Activated CD4-positive, alpha-beta T cell treated with anti-CD3 and anti-CD28 coated beads, Interleukin-10, Interleukin-2, amounts not matched to agents 100 ng/mL and 50 ng/mL, durations not matched to agents 16 hours and 8 hours (primary cell): Measurements from ENCODE around the gene ORAI1.
"Not testable (repeated sequence)": the region's sequence is repeated elsewhere in the genome, so short reads cannot be mapped to it uniquely, and the experiment has no call there.

Experiments used
- DNase-seq: peaks from one replicate; pipeline ENCODE4 v3.0.0-alpha.2; 2020

Gene ORAI1

DNA sequence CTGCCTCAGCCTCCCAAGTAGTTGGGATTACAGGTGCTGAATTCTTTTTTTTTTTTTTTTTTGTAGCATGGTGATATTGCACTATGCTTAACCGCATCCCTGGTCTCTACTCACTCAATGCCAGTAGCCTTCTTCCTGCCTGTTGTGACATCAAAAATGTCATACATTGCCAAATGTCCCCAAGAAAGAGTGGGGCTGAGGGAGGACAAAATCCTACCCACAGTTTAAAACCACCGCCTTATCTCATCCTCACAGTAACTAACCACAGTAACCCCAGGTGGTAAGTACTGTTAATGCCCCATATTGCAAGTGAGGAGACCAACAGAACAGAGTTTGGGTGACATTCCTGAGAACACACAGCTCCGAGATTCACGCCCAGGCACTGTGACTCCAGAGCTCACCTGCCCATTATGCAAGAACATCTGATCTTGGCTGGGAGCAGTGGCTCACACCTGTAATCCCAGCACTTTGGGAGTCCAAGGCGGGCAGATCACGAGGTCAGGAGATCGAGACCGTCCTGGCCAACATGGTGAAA is 23.6 kb downstream of the ORAI1 start:
- peak; percentile 73 for DNase-seq

DNA sequence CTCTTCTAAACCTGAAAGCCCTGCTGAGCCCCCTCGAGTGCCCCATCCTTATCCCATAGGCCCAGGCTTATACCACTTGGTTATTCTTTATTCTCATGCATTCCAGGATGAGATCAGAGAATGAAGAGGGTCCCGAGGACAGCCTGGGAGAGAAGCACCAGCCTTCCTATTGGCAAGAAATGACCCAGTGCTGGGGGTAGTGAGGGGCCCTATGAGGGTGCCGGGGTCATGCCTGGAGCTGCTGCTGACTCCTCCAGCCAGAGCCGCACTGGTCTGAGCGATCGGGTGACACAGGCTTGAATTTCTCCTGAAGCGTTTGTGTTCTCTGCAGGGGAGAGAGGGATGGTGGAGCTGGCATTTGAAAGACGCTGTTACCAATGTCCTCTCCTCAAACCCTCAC is 25.0 kb downstream of the ORAI1 start:
- DNase-seq, result no peak

DNA sequence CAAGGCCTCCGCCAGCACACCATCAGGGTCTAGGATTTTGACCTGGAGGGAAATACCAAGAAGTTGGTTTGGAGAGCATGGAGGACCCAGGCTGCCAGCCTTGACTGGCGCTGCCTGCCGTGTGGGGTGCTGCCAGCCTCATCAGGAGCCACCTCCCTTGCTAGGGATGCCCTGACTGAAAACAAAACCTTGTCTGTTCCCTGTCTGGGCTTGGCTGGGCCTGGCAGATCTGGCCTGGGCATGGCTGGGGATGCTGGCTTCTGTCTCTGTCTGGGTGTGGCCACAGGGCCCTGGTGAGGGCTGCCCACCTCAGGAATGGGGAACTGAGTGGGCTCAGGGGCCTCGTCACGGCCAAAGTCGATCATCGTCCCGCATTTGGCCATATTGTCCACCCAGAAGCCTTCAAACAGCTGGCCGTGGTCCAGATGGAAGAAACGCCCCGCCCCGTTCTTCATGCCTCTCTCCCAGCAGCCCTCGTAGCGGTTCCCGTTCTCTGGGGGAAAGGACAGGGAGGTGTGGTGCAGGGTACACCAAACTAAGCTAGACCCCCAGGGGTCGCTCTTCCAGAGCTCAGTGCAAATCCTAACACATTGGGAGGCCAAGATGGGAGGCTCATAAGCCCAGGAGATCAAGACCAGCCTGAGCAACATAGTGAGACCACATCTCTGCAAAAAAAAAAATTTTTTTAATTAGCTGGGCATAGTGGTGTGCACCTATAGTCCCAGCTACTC is 26.6 kb downstream of the ORAI1 start:
- DNase-seq, result no peak

DNA sequence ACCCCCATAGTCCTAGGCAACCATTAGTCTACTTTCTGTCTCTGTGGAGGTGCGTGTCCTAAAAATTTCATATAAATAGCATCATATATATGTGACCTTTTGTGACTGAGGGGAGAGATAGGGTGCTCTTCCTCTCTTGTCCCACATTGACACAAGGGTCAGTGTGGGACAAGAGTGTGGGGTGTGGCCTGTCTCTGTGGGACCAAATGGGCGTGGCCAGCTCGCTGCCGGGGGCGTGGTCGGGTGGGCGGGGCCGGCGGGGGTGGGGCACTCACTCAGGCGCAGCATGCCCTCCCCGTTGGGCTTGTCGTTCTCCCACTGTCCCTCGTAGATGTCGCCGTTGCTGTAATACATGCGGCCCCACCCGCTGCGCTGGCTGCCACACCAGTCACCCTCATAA is 27.7 kb downstream of the ORAI1 start:
- no peak for DNase-seq

DNA sequence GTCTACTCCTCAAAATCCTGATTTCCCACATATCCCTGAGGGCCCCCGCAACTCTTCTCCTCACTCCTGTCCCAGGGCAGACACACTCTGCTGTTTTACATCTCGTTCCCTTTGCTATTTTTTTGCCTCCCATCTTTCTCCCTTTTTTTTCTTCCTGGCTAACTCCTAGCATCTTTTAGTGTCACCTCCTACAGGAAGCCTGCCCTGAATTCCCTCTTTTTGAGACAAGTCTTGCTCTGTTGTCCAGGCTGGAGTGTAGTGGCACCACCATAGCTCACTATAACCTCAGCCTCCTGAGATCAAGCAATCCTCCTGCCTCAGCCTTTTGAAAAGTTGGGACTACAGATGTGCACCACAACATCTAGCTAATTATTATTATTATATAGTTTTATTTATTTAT is 29.8 kb downstream of the ORAI1 start:
- no peak for DNase-seq

DNA sequence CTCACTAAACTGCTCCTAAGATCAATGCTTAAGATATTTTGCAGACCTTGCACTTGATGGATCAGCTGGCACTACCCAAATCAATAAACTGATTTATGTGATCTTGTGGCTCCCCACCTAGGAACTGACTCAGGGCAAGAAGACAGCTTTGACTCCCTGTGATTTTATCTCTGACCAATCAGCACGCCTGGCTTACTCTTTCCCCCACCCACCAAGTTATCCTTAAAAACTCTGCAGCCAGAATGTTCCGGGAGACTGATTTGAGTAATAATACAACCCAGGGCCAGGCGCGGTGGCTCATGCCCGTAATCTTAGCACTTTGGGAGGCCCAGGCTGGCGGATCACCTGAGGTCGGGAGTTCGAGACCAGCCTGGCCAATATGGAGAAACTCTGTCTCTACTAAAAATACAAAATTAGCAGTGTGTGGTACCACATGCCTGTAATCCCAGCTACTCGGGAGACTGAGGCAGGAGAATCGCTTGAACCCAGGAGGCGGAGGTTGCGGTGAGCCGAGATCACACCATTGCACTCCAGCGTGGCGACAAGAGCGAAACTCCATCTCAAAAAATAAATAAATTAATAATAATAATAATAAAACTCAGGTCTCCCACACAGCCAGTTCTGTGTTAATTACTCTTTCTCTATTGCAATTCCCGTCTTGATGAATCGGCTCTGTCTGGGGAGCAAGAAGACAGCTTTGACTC is 31.1 kb downstream of the ORAI1 start:
- DNase-seq, result peak; percentile 87

DNA sequence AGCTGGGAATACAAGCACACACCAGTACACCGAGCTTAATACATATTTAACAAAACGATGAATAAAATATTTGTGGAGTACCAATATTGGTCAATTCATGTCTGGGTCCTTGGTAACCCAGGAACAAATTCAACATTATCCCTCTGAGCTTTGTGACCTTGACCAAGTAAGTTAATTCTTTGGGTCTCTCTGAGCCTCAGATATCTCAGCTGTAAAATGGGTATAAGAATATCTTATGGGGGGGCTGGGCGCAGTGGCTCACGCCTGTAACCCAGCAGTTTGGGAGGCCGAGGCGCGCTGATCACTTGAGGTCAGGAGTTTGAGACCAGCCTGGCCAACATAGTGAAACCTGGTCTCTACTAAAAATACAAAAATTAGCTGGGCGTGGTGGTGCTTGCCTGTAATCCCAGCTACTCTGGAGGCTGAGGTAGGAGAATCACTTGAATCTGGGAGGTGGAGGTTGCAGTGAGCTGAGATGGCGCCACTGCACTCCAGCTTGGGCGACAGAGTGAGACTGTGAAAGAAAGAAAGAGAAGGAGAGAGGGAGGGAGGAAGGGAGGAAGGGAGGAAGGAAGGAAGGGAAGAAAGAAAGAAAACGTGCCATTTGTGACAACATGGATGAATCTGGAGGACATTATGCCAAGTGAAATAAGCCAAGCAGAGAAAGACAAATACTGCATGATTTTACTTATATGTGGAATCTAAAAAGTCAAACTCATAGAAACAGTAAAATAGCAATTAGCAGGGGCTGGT is 35.2 kb downstream of the ORAI1 start:
- not testable (repeated sequence) for DNase-seq

DNA sequence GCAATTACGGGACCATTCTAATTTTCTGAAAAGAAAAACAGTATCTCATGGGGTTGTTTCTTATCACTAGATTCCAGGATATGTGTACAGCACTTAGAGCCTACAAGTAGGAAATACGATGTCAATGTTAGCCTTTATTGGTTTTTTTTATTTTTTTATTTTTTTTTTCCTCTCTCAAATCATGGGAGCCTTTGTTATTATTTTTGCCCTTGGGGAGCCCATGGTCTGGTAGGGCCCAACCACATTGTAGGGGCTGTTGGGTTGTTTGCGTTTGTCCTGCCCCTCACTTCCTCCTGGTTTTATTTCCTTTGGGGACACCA is 37.2 kb downstream of the ORAI1 start:
- no peak for DNase-seq

DNA sequence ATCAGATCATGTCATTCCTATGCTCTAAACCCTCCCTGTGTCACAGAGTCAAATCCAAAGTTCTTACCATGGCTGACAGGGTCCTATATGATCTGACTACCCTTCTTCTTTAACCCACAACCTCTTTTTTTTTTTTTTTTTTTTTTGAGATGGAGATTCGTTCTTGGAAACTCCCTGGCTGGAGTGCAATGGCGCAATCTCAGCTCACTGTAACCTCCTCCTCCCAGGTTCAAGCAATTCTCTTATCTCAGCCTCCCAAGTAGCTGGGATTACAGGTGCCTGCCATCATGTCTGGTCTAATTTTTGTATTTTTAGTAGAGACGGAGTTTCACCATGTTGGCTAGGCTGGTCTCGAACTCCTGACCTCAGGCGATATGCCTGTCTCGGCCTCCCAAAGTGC is 40.5 kb downstream of the ORAI1 start:
- not testable (repeated sequence) for DNase-seq

DNA sequence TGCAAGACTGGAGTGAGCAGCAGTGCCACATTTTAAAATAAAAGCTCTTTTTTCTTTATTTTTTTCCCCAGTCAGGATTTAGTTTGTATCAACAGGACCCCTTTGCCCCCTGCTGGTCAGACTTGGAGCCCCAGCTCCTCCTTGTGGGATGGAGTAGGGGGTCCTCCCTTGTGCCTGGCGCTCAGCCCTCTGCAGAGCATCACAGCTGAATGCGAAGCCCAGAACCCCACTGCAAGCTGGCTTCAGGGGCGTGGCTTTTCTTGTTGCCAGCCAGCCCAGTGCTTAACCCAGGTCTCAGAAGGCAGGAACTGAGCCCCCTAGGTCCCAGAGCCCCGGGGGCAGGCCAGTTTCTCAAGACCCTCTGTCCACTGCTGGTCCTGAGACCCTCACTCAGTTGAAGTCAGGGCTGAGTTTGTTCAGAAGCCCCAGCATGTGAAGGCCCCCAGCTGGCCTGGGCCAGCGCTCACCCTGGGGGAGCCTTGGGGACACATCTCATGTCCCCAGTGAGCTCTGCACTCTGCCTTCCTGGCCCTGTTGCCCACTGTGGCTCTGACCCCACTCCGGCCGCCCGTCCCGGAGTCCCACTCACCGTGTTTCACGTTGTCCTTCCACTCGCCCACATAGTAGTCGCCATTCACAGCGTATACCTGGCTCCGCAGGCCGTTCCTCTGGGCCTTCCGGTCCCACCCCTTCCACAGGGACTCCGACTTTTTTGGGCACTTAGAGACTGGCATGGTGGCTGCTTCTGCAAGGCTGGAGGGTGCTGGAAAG is 42.6 kb downstream of the ORAI1 start:
- DNase-seq, result peak; percentile 48

DNA sequence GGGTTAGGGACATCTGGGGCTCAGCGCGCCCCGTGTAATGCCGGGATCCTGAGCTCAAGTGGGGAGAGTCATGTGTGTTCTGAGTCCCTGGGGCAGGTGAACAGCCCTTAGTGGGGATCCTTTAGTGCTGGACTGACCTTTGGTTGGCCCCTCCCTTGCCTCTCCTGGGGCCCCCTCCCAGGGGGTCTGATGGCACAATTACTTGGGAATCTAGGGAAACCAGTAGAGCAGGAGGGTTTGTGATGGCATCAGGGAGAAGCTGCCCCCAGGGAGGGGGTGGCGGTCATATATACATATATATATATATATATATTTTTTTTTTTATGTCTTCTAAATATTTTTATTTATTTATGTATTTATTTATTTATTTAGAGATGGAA is 43.2 kb downstream of the ORAI1 start, which contains the start of gene MORN3:
Gene MORN3, minus strand, starts transcription at position 134 of the 380 bp plus-strand sequence. CDS start 171 bp downstream, outside the sequence.
- no peak for DNase-seq

DNA sequence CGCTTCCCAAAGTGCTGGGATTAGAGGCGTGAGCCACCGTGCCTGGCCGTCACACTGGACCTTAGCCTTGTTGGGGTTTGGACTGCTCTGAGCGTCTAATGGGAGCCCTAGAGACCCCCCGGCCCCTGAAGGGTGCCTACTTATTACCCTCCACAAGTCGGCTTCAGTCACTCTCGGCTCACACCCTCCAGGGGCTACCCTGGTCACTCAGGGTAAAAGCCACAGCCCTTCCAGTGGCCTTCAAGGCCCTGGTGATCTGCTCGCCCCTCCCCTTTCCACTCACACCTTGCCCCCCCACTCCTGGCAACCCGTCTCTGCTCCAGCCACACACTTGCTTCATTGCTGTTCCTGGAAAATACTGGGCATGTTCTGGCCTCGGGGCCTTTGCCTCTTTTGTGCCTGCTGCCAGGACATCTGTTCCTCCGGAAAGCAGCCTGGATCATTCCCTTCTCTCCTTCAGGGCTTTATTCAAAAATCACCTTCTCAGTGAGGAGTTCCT is 46.7 kb downstream of the ORAI1 start:
- DNase-seq, result no peak

DNA sequence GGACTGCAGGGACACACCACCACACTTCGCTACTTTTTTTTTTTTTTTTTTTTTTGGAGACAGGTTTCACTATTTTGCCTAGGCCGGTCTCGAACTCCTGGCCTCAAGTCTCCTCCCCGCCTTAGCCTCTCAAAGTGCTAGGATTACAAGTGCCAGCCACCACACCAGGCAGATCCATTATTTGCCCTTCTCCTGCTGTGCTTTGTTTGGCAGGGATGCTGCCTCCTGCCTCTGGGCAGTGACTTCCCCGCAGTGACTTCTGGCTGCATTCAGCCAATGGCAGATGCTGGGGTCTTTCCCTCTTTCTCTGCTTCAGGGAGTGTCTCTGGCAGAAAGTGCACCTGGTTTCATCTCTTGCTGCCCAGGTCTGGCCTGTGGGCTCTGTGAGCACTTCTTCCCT is 49.9 kb downstream of the ORAI1 start:
- no peak for DNase-seq

DNA sequence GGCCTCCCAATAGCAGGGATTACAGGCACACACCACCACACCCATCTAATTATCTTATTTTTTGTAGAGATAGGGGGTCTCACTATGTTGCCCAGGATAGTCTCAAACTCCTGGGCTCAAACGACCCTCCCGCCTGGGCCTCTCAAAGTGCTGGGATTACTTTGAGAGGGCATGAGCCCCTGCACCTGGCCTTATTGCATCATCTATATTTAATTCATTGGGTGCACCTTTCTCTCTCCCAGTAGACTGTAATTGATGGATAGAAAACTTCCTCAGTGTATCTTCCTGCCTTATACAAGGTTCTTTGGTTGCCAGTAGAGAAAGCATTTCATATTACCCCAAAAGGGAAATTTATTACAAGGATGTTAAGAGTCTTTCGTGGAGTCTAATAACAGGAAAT is 52.0 kb downstream of the ORAI1 start:
- no peak for DNase-seq

DNA sequence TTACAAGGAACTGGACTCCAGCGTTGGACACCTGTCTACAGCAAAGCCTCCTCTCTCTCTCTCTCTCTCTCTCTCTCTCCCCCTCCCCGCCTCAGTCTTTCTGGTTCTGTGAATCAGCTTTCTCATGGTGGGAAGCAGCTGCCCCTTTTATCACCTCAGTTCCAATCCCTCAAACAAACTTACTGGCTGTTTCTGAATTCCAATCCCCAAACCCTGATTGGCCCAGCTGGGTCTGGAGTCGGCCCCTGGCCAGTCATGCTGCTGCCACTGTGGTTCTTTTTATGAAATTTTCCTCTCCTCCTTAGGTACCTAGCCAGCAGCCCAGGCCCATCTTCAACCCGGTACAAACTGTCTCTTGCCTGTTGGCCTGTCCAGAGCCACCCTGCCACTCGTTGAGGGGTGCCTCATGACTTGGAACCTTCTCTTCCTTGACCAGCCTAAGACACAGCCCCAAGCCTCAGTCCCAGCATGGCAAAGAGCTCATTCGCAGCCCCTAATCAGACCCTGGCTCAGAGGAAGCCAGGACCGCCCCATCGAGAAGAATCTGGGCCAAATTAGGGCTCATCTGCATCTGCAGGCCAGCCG is 52.5 kb downstream of the ORAI1 start:
- DNase-seq, result no peak

DNA sequence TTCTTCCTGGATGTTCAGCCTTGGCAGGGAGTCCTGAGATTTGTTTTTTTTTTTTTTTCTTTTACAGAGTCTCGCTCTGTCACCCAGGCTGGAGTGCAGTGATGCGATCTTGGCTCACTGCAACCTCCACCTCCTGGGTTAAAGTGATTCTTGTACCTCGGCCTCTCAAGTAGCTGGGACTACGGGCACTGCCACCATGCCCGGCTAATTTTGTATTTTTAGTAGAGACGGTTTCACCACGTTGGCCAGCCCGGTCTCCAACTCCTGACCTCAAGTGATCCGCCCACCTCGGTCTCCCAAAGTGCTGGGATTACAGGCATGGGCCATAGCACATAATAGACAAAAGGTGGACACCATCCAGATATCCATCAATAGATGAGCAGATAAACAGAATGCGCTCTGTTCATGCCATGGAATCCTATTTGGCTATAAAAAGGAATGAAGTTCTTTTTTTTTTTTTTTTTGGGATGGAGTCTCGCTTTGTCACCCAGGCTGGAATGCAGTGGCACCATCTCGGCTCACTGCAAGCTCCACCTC is 53.4 kb downstream of the ORAI1 start:
- not testable (repeated sequence) for DNase-seq

DNA sequence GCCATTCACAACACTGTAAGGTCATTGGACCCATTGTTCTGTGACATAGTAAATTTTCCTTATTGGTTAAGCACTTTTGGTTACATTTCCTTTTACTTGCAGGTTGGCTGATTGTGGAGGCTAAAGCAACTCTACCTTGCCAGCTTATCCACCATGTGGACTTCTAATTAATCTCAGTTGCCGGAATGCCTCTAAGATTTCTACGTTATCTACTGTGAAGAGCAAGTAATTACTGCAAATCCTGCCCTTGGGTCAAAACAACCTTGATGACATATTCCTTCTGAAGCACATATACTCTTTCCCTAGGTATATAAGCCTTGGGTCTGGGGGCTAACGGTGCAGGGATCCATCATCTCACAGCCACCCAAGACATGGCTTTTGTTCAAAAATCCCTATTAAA is 62.6 kb downstream of the ORAI1 start:
- DNase-seq, result no peak

DNA sequence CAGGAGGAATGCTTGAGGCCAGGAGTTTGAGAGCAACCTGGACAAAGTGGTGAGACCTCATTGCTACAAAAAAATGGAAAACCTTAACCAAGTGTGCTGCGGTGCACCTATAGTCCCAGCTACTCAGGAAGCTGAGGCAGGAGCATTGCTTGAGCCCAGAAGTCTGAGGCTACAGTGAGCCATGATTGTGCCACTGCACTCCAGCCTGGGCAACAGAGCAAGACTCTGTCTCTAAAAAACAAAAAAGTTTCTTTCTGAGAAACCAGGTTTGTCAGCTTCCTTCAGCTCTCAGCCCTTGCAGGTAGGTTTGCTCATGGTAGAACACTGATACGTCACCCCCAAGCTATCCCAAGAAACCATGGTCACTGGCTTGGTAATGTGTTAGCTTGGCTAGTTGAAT is 63.1 kb downstream of the ORAI1 start:
- DNase-seq, result no peak
